SJSA1 (cell line): ENCODE results near the gene PRM1. TPM values are rescaled to one million over a fixed set of nuclear protein-coding genes. Genes with fewer than 3 reads are reported as not detected.

ENCODE experiments used
- DNase-seq, 2 experiments: peaks; one replicate each; pipeline ENCODE4 v3.0.0-alpha.2; 2015 to 2020; ENCODE audit warnings: low spot score in 2 of 2, low read depth in 1 of 2
- H3K27ac ChIP-seq: fragments of 250-450 bp; sonication (Bioruptor Pico); 2 replicates; pipeline ENCODE4 v1.5.1; 2020; ENCODE audit warnings: mild to moderate bottlenecking, moderate library complexity
- H3K27me3 ChIP-seq: fragments of 250-450 bp; sonication (Bioruptor Pico); replicated peaks from 2 replicates; pipeline ENCODE4 v1.5.1; 2020; ENCODE audit warnings: mild to moderate bottlenecking, moderate library complexity
- H3K36me3 ChIP-seq: fragments of 250-450 bp; sonication (Bioruptor Pico); 2 replicates; pipeline ENCODE4 v1.5.1; 2020; ENCODE audit warnings: mild to moderate bottlenecking
- H3K4me1 ChIP-seq: fragments of 250-450 bp; sonication (Bioruptor Pico); replicated peaks from 2 replicates; pipeline ENCODE4 v1.6.1; 2021; ENCODE audit warnings: mild to moderate bottlenecking
- H3K4me3 ChIP-seq: fragments of 250-450 bp; sonication (Bioruptor Pico); 2 replicates; pipeline ENCODE4 v1.5.1; 2020; ENCODE audit warnings: mild to moderate bottlenecking
- H3K9me3 ChIP-seq: fragments of 250-450 bp; sonication (Bioruptor Pico); replicated peaks from 2 replicates; pipeline ENCODE4 v1.5.1; 2020; ENCODE audit warnings: mild to moderate bottlenecking
- total RNA-seq: library from RNA; depleted of rRNA; stranded (reverse); fragments of >200 nt; shearing (Covaris generic); gene quantifications from 2 replicates; pipeline ENCODE4 v1.2.3, GENCODE V29; 2014

Gene PRM1
- total RNA-seq, 1 experiment from 2014 or later, result not detected

DNA sequence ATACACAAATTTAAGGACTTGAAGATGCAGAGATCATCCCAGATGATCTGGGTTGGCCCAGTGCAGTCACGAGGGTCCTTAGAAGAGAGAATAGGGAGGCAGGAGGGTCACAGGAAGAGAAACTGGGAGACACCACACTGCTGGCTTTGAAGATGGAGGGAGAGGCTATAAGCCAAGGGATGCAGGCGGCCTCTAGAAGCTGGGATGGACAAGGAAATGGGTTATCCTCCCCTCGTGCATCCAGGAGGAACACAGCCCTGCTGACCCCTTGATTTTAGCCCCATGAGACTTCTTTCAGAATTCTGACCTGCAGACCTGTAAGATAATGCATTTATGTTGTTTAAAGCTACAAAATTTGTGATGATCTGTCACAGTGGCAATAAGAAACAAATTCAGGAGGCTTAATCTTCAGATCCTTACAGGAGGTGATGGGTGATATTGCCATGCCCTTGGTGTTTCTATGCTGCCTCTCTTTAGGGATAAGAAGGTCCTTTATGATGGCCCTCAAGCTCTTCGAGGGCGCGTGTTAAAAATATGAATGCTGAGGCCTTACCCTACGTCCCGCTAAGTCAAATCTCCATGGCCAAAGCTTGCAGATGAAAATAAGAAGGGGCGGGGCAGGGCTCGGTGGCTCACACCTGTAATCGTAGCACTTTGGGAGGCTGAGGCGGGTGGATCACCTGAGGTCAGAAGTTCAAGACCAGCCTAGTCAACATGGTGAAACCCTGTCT is 3.4 kb downstream of the PRM1 start:
- Histone ChIP-seq H3K27ac (no peak overlapping the region), H3K27me3 (no peaks in the 10 kb centered on the region), H3K36me3 (no peaks in the 10 kb centered on the region), H3K9me3 (no peaks in the 10 kb centered on the region), H3K4me1 (peaks cover 8% of the 10 kb centered on the region), H3K4me3 (no peak overlapping the region)
- DNase-seq, result no peak

DNA sequence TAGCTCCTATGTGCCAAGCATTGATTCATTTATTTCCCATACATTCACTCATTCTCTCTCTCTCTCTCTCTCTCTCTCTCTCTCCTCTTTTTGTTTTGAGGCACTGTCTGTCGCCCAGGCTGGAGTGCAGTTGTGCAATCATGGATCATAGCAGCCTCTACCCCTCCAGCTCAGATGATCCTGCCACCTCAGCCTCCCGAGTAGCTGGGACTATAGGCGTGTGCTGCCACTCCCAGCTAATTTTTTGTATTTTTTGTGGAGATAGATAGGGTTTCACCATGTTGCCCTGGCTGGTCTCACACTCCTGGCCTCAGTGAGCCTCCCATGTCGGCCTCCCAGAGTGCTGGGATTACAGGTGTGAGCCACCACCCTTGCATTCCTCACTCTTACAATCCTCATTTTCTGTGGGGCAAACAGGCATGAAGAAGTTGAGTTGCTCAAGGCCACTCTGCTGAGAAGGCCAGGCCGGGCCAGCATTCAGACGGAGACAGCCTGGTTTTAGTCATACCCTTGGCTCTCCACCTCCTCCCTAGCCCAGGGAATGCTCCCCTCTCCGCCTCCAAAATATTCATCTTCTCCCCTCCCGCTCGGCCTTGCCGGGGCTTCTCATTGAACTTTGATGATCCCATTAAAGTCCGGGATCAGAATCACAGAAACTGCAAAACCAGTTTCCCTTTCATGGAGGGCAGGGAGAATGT is 4.1 kb downstream of the PRM1 start:
- H3K27me3 ChIP-seq, result no peaks in the 10 kb centered on the region
- no peak overlapping the region for H3K4me3 ChIP-seq
- DNase-seq, result no peak

DNA sequence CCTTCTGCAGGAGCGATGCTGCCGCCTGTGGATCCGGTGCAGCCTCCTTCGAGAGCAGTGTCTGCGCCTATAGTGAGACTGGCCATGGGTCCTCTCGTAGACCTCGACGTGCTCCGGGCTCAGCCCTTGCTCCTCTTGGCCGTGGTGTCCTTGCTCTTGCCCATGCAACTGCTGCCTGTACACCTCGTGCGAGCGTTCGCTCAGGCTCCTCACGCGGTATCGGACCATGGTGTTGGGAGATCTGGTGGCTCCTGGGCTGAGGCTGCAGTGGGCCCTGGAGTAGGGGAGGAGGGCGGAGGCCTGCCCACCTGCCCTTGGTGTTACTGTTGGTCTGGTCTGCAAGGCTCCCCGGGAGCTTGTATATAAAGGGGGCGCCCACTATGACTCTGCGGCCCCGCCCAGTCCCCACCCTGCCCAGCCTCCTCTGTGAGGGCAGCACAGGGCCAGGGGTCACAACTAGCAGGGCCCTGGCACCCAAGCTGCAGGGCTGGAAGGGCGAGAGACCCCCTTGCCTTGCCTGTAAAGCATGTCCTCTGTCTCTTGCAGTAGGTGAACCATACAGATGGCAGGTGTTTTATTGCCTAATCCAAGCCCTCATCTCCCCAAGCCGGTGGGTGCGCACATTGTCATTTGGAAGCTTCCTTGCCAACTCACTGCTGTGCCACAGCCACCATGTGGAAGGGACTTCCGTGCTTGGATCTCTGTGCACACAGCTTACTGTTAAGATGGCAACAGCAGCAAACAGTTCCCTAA is 4.8 kb downstream of the PRM1 start, which contains the start of gene PRM2:
TSS of gene PRM2 (minus strand) at position 338 of the 753 bp plus-strand sequence. CDS start at position 228, 110 bp downstream.
- no peaks in the 10 kb centered on the region for H3K9me3 ChIP-seq
- H3K4me1 ChIP-seq, result peaks cover 8% of the 10 kb centered on the region
- DNase-seq, result no peak
- no peaks in the 10 kb centered on the region for H3K27me3 ChIP-seq
- no peak within 1 kb of the TSS for H3K27ac ChIP-seq
- H3K4me3 ChIP-seq, result no peak within 1 kb of the TSS
- H3K36me3 ChIP-seq, result no peaks in the 10 kb centered on the region

More for the DNA sequence above, 4.1 kb downstream of the PRM1 start:
- H3K27ac ChIP-seq, result no peak overlapping the region
- no peaks in the 10 kb centered on the region for H3K9me3 ChIP-seq
- no peaks in the 10 kb centered on the region for H3K36me3 ChIP-seq
- peaks cover 8% of the 10 kb centered on the region for H3K4me1 ChIP-seq

DNA sequence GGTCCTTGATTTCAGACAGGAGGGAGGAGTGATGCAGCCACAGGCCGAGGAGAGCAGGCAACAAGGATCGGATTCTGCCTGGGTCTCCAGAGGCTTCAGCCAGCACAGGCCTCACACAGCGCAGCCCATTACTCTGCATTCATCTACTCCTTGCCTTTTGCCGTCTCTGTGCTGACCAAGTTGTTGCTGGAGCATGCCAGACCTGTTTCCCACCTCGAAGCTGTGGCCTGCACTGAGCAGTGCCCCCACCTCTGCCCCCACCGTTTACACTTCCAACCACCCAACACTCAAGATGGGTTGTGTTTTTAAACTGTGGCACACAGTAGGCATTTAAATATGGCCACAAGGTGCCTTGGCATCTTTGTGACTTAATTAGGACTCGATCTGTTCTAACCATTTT is 6.2 kb downstream of the PRM1 start:
- Histone ChIP-seq H3K27ac (no peak overlapping the region), H3K36me3 (no peaks in the 10 kb centered on the region), H3K9me3 (no peaks in the 10 kb centered on the region), H3K4me1 (peaks cover 8% of the 10 kb centered on the region), H3K27me3 (no peaks in the 10 kb centered on the region), H3K4me3 (no peak overlapping the region)
- DNase-seq, result no peak

DNA sequence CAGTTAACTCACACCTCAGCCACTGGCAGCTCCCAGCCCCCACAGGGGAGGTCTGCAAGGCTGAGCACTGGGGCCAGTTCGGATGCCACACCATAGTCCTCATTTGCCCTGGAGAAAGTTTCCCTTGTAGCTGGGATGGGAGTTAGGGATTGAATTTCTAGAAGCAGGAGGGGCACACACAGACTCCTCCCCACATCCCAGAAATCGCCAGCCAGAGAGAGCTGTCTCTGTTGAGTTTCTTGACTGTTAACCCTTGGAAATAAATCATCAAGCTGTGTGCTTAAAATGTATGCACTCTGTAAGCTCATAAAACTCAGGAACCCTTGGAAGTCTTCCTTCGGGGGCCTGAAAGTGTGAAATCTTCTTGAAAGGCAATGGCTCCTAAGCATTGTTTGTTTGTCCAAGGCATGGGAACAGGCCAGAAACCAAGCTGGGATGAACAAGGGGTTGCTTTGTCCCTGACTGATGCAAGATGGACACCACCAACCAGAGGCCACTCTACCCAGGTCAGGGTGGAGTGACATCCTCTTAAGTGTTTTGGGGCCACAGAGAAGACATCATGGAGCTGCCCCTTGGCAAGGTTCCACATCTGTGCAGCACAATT is 7.3 kb downstream of the PRM1 start:
- H3K36me3 ChIP-seq, result no peaks in the 10 kb centered on the region
- DNase-seq, result no peak
- no peaks in the 10 kb centered on the region for H3K27me3 ChIP-seq
- H3K27ac ChIP-seq, result no peak overlapping the region
- peaks cover 8% of the 10 kb centered on the region for H3K4me1 ChIP-seq
- H3K9me3 ChIP-seq, result no peaks in the 10 kb centered on the region
- no peak overlapping the region for H3K4me3 ChIP-seq

DNA sequence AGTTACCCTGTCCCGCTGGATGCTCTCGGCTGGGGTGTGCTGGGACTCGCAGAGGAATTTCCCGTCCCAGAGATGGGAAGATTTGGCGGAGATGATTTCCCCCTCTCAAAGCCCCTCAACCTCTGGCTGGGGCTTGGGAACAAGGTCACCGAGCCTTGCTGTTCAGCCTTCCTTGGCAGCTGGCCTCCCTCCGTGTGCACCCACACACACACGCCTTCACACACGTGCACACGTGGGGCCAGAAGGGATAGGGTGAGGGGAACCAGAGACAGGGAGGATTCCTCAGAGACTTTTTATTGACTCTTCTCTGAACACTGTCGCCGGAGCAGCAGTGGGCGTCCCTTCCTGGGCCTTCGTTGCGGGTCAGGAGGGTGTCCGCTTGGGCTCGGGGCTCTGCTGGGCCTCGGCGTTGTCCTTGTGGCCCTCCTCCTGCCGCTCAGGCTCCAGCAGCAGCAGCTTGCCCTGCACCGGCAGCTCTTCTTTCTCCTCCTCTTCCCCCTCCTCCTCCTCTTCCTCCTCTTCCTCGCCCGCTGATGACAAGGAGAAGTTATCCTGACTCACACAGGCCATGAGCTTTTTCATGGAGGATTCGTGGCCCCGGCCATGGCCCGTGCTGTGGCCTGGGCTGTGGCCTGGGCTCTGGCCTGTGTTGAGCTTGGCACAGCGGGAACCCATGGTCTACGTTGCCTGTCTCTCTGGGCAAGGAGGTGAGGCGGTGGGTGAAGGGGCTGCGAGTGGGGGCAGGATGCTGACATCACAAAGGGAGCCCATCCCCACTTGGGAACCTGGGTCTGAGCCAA is 8.0 kb downstream of the PRM1 start, which contains the start of gene PRM3:
TSS of gene PRM3 (minus strand) at position 709 of the 800 bp plus-strand sequence. CDS start at position 675, 34 bp downstream.
- DNase-seq, result no peak
- H3K4me3 ChIP-seq, result no peak within 1 kb of the TSS
- peaks cover 8% of the 10 kb centered on the region for H3K4me1 ChIP-seq
- no peaks in the 10 kb centered on the region for H3K36me3 ChIP-seq
- H3K27ac ChIP-seq, result no peak within 1 kb of the TSS
- no peaks in the 10 kb centered on the region for H3K9me3 ChIP-seq
- no peaks in the 10 kb centered on the region for H3K27me3 ChIP-seq

DNA sequence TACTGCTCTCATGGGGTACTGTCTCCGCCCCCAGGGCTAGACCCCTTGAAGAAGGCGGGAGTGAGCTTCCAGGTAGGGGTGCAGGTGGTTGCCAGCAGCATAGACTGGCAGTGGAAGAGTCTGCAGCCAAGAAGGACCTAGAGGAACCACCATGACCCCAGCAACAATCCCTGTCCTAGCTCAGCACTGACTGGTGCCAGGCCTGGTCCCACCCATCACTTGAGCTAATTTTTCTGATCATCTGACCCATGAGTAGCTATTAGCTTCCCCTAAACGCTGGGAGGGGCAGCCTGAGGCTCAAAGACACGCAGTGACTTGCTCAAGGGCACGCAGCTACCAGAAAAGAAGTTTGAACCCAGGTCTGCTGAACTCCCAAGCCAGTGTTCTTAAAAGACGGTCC is 8.6 kb downstream of the PRM1 start:
- Histone ChIP-seq H3K9me3 (no peaks in the 10 kb centered on the region), H3K4me3 (no peak overlapping the region), H3K36me3 (no peaks in the 10 kb centered on the region), H3K27ac (no peak overlapping the region), H3K27me3 (no peaks in the 10 kb centered on the region), H3K4me1 (peaks cover 8% of the 10 kb centered on the region)
- DNase-seq, result no peak

DNA sequence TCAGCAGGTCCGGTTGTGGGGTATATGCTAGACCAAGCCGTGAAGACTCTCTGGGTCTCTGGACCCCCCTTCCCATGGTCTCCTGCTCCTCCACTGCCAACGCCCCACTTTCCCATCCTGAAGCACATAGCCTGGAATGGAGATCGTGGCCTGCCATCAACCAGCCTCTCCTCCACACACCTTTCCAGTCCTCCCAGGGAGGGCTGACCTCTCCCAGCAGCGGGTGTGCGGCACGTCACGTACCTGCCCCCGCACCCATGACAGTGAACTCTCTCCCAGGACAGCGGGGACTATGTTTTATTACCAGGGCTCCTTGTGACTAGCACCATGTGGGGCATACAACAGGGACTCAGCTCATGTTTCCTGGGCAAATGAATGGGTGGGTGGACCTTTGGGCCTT is 9.5 kb downstream of the PRM1 start:
- Histone ChIP-seq H3K4me1 (peaks cover 8% of the 10 kb centered on the region), H3K36me3 (no peaks in the 10 kb centered on the region), H3K4me3 (no peak overlapping the region), H3K27me3 (no peaks in the 10 kb centered on the region), H3K27ac (no peak overlapping the region), H3K9me3 (no peaks in the 10 kb centered on the region)
- DNase-seq, result no peak

DNA sequence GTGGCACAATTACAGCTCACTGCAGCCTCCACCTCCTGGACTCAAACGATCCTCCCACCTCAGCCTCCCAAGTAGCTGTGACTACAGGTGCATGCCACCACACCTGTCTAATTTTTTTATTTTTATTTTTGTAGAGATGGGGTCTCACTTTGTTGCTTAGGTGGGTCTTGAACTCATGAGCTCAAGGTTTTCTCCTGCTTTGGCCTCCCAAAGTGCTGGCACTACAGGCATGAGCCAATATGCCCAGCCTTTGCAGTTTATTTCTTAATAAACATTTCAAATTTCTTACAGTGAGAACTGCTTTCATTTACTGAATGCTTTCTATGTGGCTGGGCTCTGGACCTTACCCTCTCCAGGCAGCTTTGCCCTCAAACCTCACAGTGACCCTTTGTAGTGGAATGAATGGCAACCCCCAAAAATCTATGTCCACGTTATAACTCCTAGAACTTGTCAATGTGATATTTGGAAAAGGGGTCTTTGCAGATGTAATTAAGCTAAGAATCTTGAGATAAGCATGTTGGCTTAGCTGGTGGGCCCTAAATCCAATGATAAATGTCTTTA is 10.4 kb downstream of the PRM1 start:
- H3K4me3 ChIP-seq, result no peak overlapping the region
- H3K27me3 ChIP-seq, result no peaks in the 10 kb centered on the region
- peaks cover 8% of the 10 kb centered on the region for H3K4me1 ChIP-seq
- no peaks in the 10 kb centered on the region for H3K9me3 ChIP-seq
- H3K36me3 ChIP-seq, result no peaks in the 10 kb centered on the region
- no peak overlapping the region for H3K27ac ChIP-seq
- DNase-seq, result no peak

DNA sequence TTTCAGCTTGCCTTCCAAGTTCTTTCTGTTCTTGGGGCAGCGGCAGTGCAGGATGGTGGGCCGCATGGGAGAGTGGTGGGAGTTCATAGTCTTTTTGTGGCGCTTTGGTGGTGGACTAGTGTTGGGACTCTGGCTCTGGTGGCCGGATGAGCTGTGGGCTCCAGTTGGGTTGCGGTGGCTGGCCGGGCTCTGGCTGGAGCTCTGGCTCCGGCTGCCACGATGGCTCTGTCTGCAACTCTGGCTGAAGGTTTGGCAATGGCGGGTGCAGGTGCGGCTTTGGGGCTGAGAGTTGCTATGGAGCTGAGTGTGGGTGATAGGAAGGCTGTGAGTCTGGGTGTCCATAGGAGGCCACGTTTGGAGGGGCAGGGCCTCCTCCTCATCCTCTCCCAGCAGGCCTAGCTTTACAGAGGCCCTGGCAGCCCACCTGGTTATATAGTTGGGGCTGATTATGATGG is 12.2 kb downstream of the PRM1 start, which contains the start of gene TNP2:
TSS of gene TNP2 (minus strand) at position 405 of the 455 bp plus-strand sequence. CDS start at position 342, 63 bp downstream.
- peaks cover 5% of the 10 kb centered on the region for H3K4me1 ChIP-seq

DNA sequence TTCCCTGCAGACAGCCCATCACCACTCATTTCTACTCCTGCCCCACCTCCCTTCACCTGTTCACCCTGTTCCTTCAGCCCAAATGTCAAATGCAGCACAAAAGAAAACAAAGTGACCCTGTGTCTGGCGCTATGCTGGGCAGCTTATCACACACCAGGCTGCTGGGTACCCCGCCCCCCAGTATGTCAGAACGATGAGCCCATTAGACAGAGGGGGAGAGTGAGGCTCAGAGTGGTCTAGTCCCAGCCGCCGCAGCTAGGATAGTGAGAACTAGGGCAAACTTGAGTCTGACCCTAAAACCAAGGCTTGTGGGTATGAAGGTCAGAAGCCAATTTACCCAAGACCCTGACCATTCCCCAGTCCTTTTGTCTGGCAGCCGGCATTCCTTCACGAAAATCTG is 16.0 kb downstream of the PRM1 start:
- Histone ChIP-seq H3K27me3 (no peaks in the 10 kb centered on the region), H3K4me3 (no peak overlapping the region), H3K27ac (no peak overlapping the region), H3K4me1 (no peaks in the 10 kb centered on the region), H3K9me3 (no peaks in the 10 kb centered on the region), H3K36me3 (no peaks in the 10 kb centered on the region)
- DNase-seq, result no peak

More for the DNA sequence above, 12.2 kb downstream of the PRM1 start, which contains the start of gene TNP2:
- Histone ChIP-seq H3K4me3 (no peak within 1 kb of the TSS), H3K27ac (no peak within 1 kb of the TSS), H3K9me3 (no peaks in the 10 kb centered on the region), H3K27me3 (no peaks in the 10 kb centered on the region), H3K36me3 (no peaks in the 10 kb centered on the region)
- no peak for DNase-seq

DNA sequence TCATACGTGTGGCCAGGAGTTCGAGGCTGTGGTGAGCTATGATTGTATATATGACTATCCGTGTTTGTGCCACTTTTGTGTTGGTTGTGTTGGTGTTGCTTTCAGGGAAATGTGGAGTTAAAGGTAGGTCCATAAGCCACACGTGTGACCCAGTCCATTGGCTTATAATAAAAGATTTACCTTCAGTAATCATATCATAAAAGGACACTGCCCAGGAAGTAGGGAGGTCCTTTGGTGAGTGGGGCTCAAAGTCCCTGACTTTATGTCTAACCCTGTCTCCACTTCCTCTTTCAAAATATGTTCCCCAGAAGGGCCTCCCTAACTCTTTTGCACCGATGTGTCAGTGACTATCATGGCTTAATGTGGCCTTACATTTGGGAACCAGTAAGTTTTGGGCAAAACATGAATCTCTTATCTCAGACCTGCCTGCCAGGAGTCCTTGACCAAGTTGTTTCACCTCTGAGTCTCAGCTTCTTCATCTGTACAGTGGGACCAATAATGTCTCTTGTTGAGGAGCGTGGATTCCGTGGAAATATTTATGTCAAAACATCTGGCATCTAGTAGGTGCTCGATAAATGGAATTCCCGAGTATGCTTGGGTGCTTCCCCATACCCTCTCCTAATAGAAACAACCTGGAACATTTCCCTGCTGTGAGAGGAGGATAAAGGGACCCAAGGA is 16.8 kb downstream of the PRM1 start:
- Histone ChIP-seq H3K4me3 (no peak overlapping the region), H3K27me3 (no peaks in the 10 kb centered on the region), H3K9me3 (no peaks in the 10 kb centered on the region), H3K27ac (no peak overlapping the region), H3K36me3 (no peaks in the 10 kb centered on the region), H3K4me1 (no peaks in the 10 kb centered on the region; the same call in 1 of the 2 replicates)
- DNase-seq, result no peak
